OCI-LY3 (cell line): ENCODE measurements around the gene CFAP46.

Experiments used
- H2AFZ ChIP-seq: fragments of 200-600, 300-600 bp; shearing (Covaris generic); 2 replicates; pipeline ENCODE4 v1.6.0; 2014; ENCODE audit warnings: antibody characterized with exemption, low read depth, low read length
- H3K27ac ChIP-seq: fragments of 200-600, 300-600 bp; sonication (generic); 2 replicates; pipeline ENCODE4 v1.5.1; 2014; ENCODE audit warnings: mild to moderate bottlenecking, low read length, moderate library complexity, mixed read lengths
- H3K27me3 ChIP-seq: fragments of 200-600, 300-600 bp; sonication (generic); 2 replicates; pipeline ENCODE4 v1.6.1; 2014; ENCODE audit warnings: low read depth, low read length, mixed read lengths
- H3K36me3 ChIP-seq: fragments of 200-600, 300-600 bp; sonication (generic); replicated peaks from 2 replicates; pipeline ENCODE3; 2014; ENCODE audit warnings: low read depth, low read length, mixed read lengths
- H3K4me1 ChIP-seq: fragments of 300-600, 200-600 bp; sonication (generic); 2 replicates; pipeline ENCODE4 v1.6.1; 2014; ENCODE audit warnings: low read length, mixed read lengths
- H3K4me2 ChIP-seq: fragments of 200-600, 300-600 bp; sonication (generic); 2 replicates; pipeline ENCODE4 v1.6.1; 2014; ENCODE audit warnings: low read length, mixed read lengths
- H3K4me3 ChIP-seq: fragments of 300-600, 200-600 bp; sonication (generic); 2 replicates; pipeline ENCODE4 v1.5.1; 2014; ENCODE audit warnings: antibody characterized with exemption, mild to moderate bottlenecking, low read length, moderate library complexity
- H3K79me2 ChIP-seq: fragments of 300-600, 200-600 bp; shearing (Covaris generic); 2 replicates; pipeline ENCODE4 v1.6.1; 2014; ENCODE audit warnings: mild to moderate bottlenecking, low read length, mixed read lengths
- H3K9ac ChIP-seq: fragments of 300-600, 200-600 bp; shearing (Covaris generic); 2 replicates; pipeline ENCODE4 v1.6.0; 2014; ENCODE audit warnings: mild to moderate bottlenecking, low read length, moderate library complexity
- H3K9me3 ChIP-seq: fragments of 200-600, 300-600 bp; shearing (Covaris generic); 2 replicates; pipeline ENCODE4 v1.6.1; 2014; ENCODE audit warnings: low read length, mixed read lengths; ENCODE audit not compliant: insufficient read depth
- H4K20me1 ChIP-seq: fragments of 200-600, 300-600 bp; sonication (generic); 2 replicates; pipeline ENCODE4 v1.6.1; 2016; ENCODE audit warnings: low read length, mixed read lengths; ENCODE audit not compliant: insufficient read depth
- EZH2phosphoT487 ChIP-seq: fragments of 200-600 bp; shearing (Covaris generic); IDR thresholded peaks from 2 replicates; pipeline ENCODE4 v1.6.1; 2018; ENCODE audit warnings: antibody characterized with exemption, mixed run types, low read depth
- TF ChIP-seq, protein P1 (sequence below): fragments of 200-600, 300-600 bp; sonication (generic); IDR thresholded peaks from 2 replicates; pipeline ENCODE4 v1.5.1; 2014; ENCODE audit warnings: antibody characterized with exemption, low read length, low read depth

CFAP46 gene

GRCh38 chr10:132788180-132788830, 154.1 kb downstream of the CFAP46 start:
- no peak for TF ChIP-seq EZH2phosphoT487
- TF ChIP-seq, protein P1, sequence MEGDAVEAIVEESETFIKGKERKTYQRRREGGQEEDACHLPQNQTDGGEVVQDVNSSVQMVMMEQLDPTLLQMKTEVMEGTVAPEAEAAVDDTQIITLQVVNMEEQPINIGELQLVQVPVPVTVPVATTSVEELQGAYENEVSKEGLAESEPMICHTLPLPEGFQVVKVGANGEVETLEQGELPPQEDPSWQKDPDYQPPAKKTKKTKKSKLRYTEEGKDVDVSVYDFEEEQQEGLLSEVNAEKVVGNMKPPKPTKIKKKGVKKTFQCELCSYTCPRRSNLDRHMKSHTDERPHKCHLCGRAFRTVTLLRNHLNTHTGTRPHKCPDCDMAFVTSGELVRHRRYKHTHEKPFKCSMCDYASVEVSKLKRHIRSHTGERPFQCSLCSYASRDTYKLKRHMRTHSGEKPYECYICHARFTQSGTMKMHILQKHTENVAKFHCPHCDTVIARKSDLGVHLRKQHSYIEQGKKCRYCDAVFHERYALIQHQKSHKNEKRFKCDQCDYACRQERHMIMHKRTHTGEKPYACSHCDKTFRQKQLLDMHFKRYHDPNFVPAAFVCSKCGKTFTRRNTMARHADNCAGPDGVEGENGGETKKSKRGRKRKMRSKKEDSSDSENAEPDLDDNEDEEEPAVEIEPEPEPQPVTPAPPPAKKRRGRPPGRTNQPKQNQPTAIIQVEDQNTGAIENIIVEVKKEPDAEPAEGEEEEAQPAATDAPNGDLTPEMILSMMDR: no peak

GRCh38 chr10:132787495-132788179, 154.7 kb downstream of the CFAP46 start:
- no peaks in the 10 kb centered on the region for H3K9me3 ChIP-seq
- no peak overlapping the region for H3K27ac ChIP-seq
- TF ChIP-seq, protein P1: no peak
- no peak for TF ChIP-seq EZH2phosphoT487
- H3K4me3 ChIP-seq: no peak overlapping the region
- no peak overlapping the region for H3K4me2 ChIP-seq
- no peak overlapping the region for H3K9ac ChIP-seq
- no peaks in the 10 kb centered on the region for H4K20me1 ChIP-seq
- no peaks in the 10 kb centered on the region for H3K4me1 ChIP-seq
- no peaks in the 10 kb centered on the region for H3K79me2 ChIP-seq
- H3K36me3 ChIP-seq: no peaks in the 10 kb centered on the region
- no peaks in the 10 kb centered on the region for H3K27me3 ChIP-seq
- no peak overlapping the region for H2AFZ ChIP-seq

More at GRCh38 chr10:132788180-132788830, 154.1 kb downstream of the CFAP46 start:
- Histone ChIP-seq H3K36me3 (no peaks in the 10 kb centered on the region), H3K4me2 (no peak overlapping the region), H4K20me1 (no peaks in the 10 kb centered on the region), H3K27me3 (no peaks in the 10 kb centered on the region), H2AFZ (no peak overlapping the region), H3K79me2 (no peaks in the 10 kb centered on the region), H3K4me1 (no peaks in the 10 kb centered on the region), H3K9me3 (no peaks in the 10 kb centered on the region), H3K4me3 (no peak overlapping the region), H3K9ac (no peak overlapping the region), H3K27ac (no peak overlapping the region)

- no peaks in the 10 kb centered on the region for H3K9me3 ChIP-seq
- H3K9ac ChIP-seq: no peak overlapping the region
- no peak overlapping the region for H3K4me2 ChIP-seq
- no peak overlapping the region for H3K4me3 ChIP-seq
- no peaks in the 10 kb centered on the region for H3K79me2 ChIP-seq
- H2AFZ ChIP-seq: no peak overlapping the region
- no peaks in the 10 kb centered on the region for H3K36me3 ChIP-seq
- H4K20me1 ChIP-seq: no peaks in the 10 kb centered on the region
- no peaks in the 10 kb centered on the region for H3K27me3 ChIP-seq
- no peak overlapping the region for H3K27ac ChIP-seq
- H3K4me1 ChIP-seq: no peaks in the 10 kb centered on the region
- TF ChIP-seq EZH2phosphoT487: no peak
- TF ChIP-seq, protein P1: no peak
These were observed 155.4 kb downstream of the CFAP46 start for GRCh38 chr10:132786884-132787494.

GRCh38 chr10:132786476-132786883, 155.9 kb downstream of the CFAP46 start:
- no peaks in the 10 kb centered on the region for H3K9me3 ChIP-seq
- TF ChIP-seq EZH2phosphoT487: no peak
- TF ChIP-seq, protein P1: no peak
- H3K4me3 ChIP-seq: no peak overlapping the region
- no peaks in the 10 kb centered on the region for H3K79me2 ChIP-seq
- no peak overlapping the region for H3K27ac ChIP-seq
- no peak overlapping the region for H2AFZ ChIP-seq
- H3K4me1 ChIP-seq: no peaks in the 10 kb centered on the region
- no peak overlapping the region for H3K9ac ChIP-seq
- no peaks in the 10 kb centered on the region for H4K20me1 ChIP-seq
- no peak overlapping the region for H3K4me2 ChIP-seq
- H3K27me3 ChIP-seq: no peaks in the 10 kb centered on the region
- no peaks in the 10 kb centered on the region for H3K36me3 ChIP-seq
